GM23338 (cell line): ENCODE measurements around the gene NRXN2.

Source experiments
- CREB1 ChIP-seq: fragments of 250-450 bp; sonication (Bioruptor Pico); IDR thresholded peaks from 2 replicates; pipeline ENCODE4 v1.5.0; 2020; ENCODE audit warnings: low read depth, mild to moderate bottlenecking, moderate library complexity
- CTCF ChIP-seq, 2 experiments: fragments of 200-600 bp in 1 of 2; sonication (generic) in 1 of 2; conservative IDR thresholded peaks; 2 replicates each; pipeline versions ENCODE4 v1.5.1 to v1.6.1; 2016 to 2017; ENCODE audit warnings: antibody characterized with exemption in 2 of 2, low read depth in 2 of 2, mild to moderate bottlenecking in 2 of 2, moderate library complexity in 1 of 2
- ETS1 ChIP-seq: IDR thresholded peaks from 2 replicates; pipeline ENCODE4 v1.6.1; 2016; ENCODE audit warnings: antibody characterized with exemption
- EZH2 ChIP-seq: fragments of 200-600 bp; sonication (generic); IDR thresholded peaks from one replicate; pipeline ENCODE4 v1.8.0; 2017; ENCODE audit warnings: antibody characterized with exemption, mild to moderate bottlenecking, low read depth; ENCODE audit not compliant: unreplicated experiment
- EZH2phosphoT487 ChIP-seq: fragments of 200-600 bp; sonication (generic); IDR thresholded peaks from one replicate; pipeline ENCODE4 v1.8.1; 2018; ENCODE audit warnings: antibody characterized with exemption; ENCODE audit not compliant: unreplicated experiment
- JUNB ChIP-seq: IDR thresholded peaks from one replicate; pipeline ENCODE4 v1.6.1; 2016; ENCODE audit warnings: antibody characterized with exemption; ENCODE audit not compliant: unreplicated experiment
- NANOG ChIP-seq: IDR thresholded peaks from 2 replicates; pipeline ENCODE4 v1.6.1; 2016; ENCODE audit warnings: antibody characterized with exemption, borderline replicate concordance
- POLR2AphosphoS5 ChIP-seq: IDR thresholded peaks from 2 replicates; pipeline ENCODE4 v1.6.1; 2016; ENCODE audit warnings: antibody characterized with exemption, low read depth
- STAT1 ChIP-seq: IDR thresholded peaks from one replicate; pipeline ENCODE4 v1.6.1; 2016; ENCODE audit warnings: antibody characterized with exemption; ENCODE audit not compliant: unreplicated experiment
- ZNF114 ChIP-seq: fragments of 250-450 bp; sonication (Bioruptor Pico); IDR thresholded peaks from 2 replicates; pipeline ENCODE4 v1.5.0; 2020; ENCODE audit warnings: mild to moderate bottlenecking, moderate library complexity
- ZNF331 ChIP-seq: fragments of 250-450 bp; sonication (Bioruptor Pico); IDR thresholded peaks from 2 replicates; pipeline ENCODE4 v1.5.0; 2020; ENCODE audit warnings: low read depth, mild to moderate bottlenecking, moderate library complexity
- TF ChIP-seq, protein P1 (sequence below): IDR thresholded peaks from one replicate; pipeline ENCODE4 v1.6.1; 2018; ENCODE audit warnings: antibody characterized with exemption; ENCODE audit not compliant: unreplicated experiment

GRCh38 chr11:64654439-64654838 is 68.6 kb downstream of the NRXN2 start:
- TF ChIP-seq CTCF (conservative IDR thresholded peaks at IDR 0.05; ENCODE audit: low read depth in 2 of 2) (no peak), POLR2AphosphoS5 (no peak), EZH2phosphoT487 (no peak), EZH2 (no peak), STAT1 (no peak), CREB1 (CRISPR knock-in tag) (no peak), JUNB (no peak), NANOG (no peak), ETS1 (no peak), ZNF331 (CRISPR knock-in tag) (no peak), ZNF114 (no peak)
- TF ChIP-seq, protein P1, sequence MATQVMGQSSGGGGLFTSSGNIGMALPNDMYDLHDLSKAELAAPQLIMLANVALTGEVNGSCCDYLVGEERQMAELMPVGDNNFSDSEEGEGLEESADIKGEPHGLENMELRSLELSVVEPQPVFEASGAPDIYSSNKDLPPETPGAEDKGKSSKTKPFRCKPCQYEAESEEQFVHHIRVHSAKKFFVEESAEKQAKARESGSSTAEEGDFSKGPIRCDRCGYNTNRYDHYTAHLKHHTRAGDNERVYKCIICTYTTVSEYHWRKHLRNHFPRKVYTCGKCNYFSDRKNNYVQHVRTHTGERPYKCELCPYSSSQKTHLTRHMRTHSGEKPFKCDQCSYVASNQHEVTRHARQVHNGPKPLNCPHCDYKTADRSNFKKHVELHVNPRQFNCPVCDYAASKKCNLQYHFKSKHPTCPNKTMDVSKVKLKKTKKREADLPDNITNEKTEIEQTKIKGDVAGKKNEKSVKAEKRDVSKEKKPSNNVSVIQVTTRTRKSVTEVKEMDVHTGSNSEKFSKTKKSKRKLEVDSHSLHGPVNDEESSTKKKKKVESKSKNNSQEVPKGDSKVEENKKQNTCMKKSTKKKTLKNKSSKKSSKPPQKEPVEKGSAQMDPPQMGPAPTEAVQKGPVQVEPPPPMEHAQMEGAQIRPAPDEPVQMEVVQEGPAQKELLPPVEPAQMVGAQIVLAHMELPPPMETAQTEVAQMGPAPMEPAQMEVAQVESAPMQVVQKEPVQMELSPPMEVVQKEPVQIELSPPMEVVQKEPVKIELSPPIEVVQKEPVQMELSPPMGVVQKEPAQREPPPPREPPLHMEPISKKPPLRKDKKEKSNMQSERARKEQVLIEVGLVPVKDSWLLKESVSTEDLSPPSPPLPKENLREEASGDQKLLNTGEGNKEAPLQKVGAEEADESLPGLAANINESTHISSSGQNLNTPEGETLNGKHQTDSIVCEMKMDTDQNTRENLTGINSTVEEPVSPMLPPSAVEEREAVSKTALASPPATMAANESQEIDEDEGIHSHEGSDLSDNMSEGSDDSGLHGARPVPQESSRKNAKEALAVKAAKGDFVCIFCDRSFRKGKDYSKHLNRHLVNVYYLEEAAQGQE, result no peak
